Endothelial cell of umbilical vein (primary cell): ENCODE measurements around the gene TAF3. TPM values are rescaled to one million over a fixed set of nuclear protein-coding genes. Genes with fewer than 3 reads are reported as not detected.

Experiments used
- BruUV-seq: library from RNA; stranded (reverse); fragments of 400-500 nt; replicated peaks from 2 replicates; lab custom pipeline; 2021; lab: Mats Ljungman, UMichigan
- CTCF ChIA-PET: fragments of 300-600, 350-600 bp; sonication (Branson Sonifier 250); formaldehyde crosslinking; loops from one replicate; lab custom pipeline; 2021; ENCODE audit warnings: antibody characterized with exemption, inconsistent platforms; lab: Charles Lee
- POLR2A ChIA-PET: fragments of 300-600, 350-600 bp; sonication (Branson Sonifier 250); formaldehyde crosslinking; loops from one replicate; lab custom pipeline; 2021; ENCODE audit warnings: antibody characterized with exemption, inconsistent platforms; lab: Charles Lee
- DNase-seq: peaks from one replicate; pipeline ENCODE4 v3.0.0-alpha.2; 2011; ENCODE audit warnings: low read depth, low spot score
- FAIRE-seq: peaks from 2 replicates; lab custom pipeline; 2011; peaks lifted over from hg19 to GRCh38; lab: Jason Lieb, UNC
- H2AFZ ChIP-seq: 2 replicates; pipeline ENCODE4 v1.6.0; 2012; ENCODE audit warnings: low read depth, low read length, control low read depth, inconsistent platforms
- H3K27ac ChIP-seq: 2 replicates; pipeline ENCODE4 v1.5.1; 2011; ENCODE audit warnings: low read depth, mild to moderate bottlenecking, control low read depth, low read length, moderate library complexity; ENCODE audit not compliant: insufficient read depth
- H3K27me3 ChIP-seq, 2 experiments: 2 replicates each; pipeline versions ENCODE4 v1.6.0 to v1.6.1; 2011; ENCODE audit warnings: low read length in 2 of 2, mixed read lengths in 1 of 2; ENCODE audit not compliant: control insufficient read depth in 2 of 2, insufficient read depth in 2 of 2
- H3K36me3 ChIP-seq, 2 experiments: 2 replicates in 1 of 2; 3 replicates in 1 of 2; pipeline ENCODE4 v1.5.1; 2011; ENCODE audit warnings: low read length in 2 of 2, mild to moderate bottlenecking in 1 of 2, moderate library complexity in 1 of 2; ENCODE audit not compliant: control insufficient read depth in 2 of 2, insufficient read depth in 2 of 2; ENCODE audit errors: extremely low read depth in 1 of 2
- H3K4me1 ChIP-seq: 3 replicates; pipeline ENCODE4 v1.5.1; 2011; ENCODE audit warnings: mild to moderate bottlenecking, low read length; ENCODE audit not compliant: control insufficient read depth, insufficient read depth; ENCODE audit errors: extremely low read depth
- H3K4me2 ChIP-seq: 2 replicates; pipeline ENCODE4 v1.6.1; 2011; ENCODE audit warnings: low read length, control low read depth, mixed read lengths; ENCODE audit not compliant: insufficient read depth
- H3K4me3 ChIP-seq, 3 experiments: fragments of 200-600 bp in 1 of 3; sonication (generic), shearing (Covaris generic) in 1 of 3; replicated peaks in 1 of 3; 2 replicates each; pipeline ENCODE4 v1.5.1; 2011 to 2016; ENCODE audit warnings: control low read depth in 3 of 3, low read length in 3 of 3, mild to moderate bottlenecking in 2 of 3, inconsistent platforms in 1 of 3, low read depth in 1 of 3, moderate library complexity in 1 of 3; ENCODE audit not compliant: insufficient read depth in 1 of 3
- H3K79me2 ChIP-seq: 2 replicates; pipeline ENCODE4 v1.6.0; 2012; ENCODE audit warnings: low read length, inconsistent platforms; ENCODE audit not compliant: control insufficient read depth, insufficient read depth
- H3K9ac ChIP-seq: replicated peaks from 2 replicates; pipeline ENCODE3; 2011; ENCODE audit warnings: low read length, control low read depth; ENCODE audit not compliant: insufficient read depth; ENCODE audit errors: extremely low read depth
- H3K9me1 ChIP-seq: replicated peaks from 3 replicates; pipeline ENCODE4 v1.6.0; 2011; ENCODE audit warnings: mild to moderate bottlenecking, low read length; ENCODE audit not compliant: control insufficient read depth, insufficient read depth; ENCODE audit errors: extremely low read depth
- H3K9me3 ChIP-seq: replicated peaks from 2 replicates; pipeline ENCODE4 v1.5.1; 2012; ENCODE audit warnings: low read length, inconsistent platforms; ENCODE audit not compliant: control insufficient read depth, insufficient read depth
- H4K20me1 ChIP-seq: replicated peaks from 2 replicates; pipeline ENCODE3; 2011; ENCODE audit warnings: mild to moderate bottlenecking, low read length; ENCODE audit not compliant: control insufficient read depth, insufficient read depth; ENCODE audit errors: extremely low read depth
- EZH2 ChIP-seq: IDR thresholded peaks from 2 replicates; pipeline ENCODE4 v1.6.1; 2012; ENCODE audit warnings: borderline replicate concordance, low read depth, mild to moderate bottlenecking, moderate library complexity, low read length, inconsistent platforms; ENCODE audit not compliant: severe bottlenecking
- FOS ChIP-seq: IDR thresholded peaks from 2 replicates; pipeline ENCODE4 v1.6.1; 2011; ENCODE audit warnings: mild to moderate bottlenecking, low read length, moderate library complexity, borderline replicate concordance; ENCODE audit not compliant: insufficient read depth
- GATA2 ChIP-seq: IDR thresholded peaks from 2 replicates; pipeline ENCODE4 v1.7.0; 2011; ENCODE audit warnings: low read depth, mild to moderate bottlenecking, moderate library complexity, mixed read lengths, low read length; ENCODE audit not compliant: insufficient read length, insufficient read depth
- JUN ChIP-seq: IDR thresholded peaks from 2 replicates; pipeline ENCODE4 v1.6.1; 2011; ENCODE audit warnings: borderline replicate concordance, low read depth; ENCODE audit not compliant: insufficient read length, insufficient read depth
- MYC ChIP-seq: IDR thresholded peaks from one replicate; pipeline ENCODE4 v1.6.1; 2011; ENCODE audit warnings: mild to moderate bottlenecking, low read depth, low read length
- POLR2A ChIP-seq: IDR thresholded peaks from 2 replicates; pipeline ENCODE4 v1.6.1; 2012; ENCODE audit warnings: low read depth, mild to moderate bottlenecking, control low read depth, low read length
- POLR2AphosphoS5 ChIP-seq: IDR thresholded peaks from 2 replicates; pipeline ENCODE4 v1.6.1; 2012; ENCODE audit warnings: low read depth, mild to moderate bottlenecking, control low read depth, low read length, moderate library complexity; ENCODE audit not compliant: insufficient read depth
- dilution Hi-C: fragments of 300-500 bp; cut with MboI; formaldehyde crosslinking; loops from one replicate; pipeline ENCODE4 v1.15.0; 2019; ENCODE audit warnings: low sequenced_read_pairs; ENCODE audit not compliant: extremely low pct_ligation_motif_present
- intact Hi-C: fragments of 100-400 bp; cut with micrococcal nuclease; formaldehyde crosslinking; loops from one replicate; pipeline ENCODE4 v1.10.0; 2022
- polyA plus RNA-seq, 4 experiments: library from polyadenylated mRNA; depleted of rRNA in 3 of 4; stranded (reverse) in 3 of 4; unstranded in 1 of 4; fragments of >200 nt; gene quantifications; 2 replicates each; pipeline versions ENCODE4 v1.2.1 to v1.2.3, GENCODE V29; 2011 to 2012; ENCODE audit warnings: missing spikeins in 1 of 4
- total RNA-seq: library from RNA; stranded (reverse); gene quantifications from 2 replicates; pipeline ENCODE4 v1.2.3, GENCODE V29; 2021
- TF ChIP-seq, protein P1 (sequence below), 2 donors: IDR thresholded peaks; 1 replicate in 1 of 2; 2 replicates in 1 of 2; pipeline ENCODE4 v1.5.1; 2011; ENCODE audit warnings: low read length in 2 of 2, mild to moderate bottlenecking in 2 of 2, moderate library complexity in 2 of 2, control low read depth in 1 of 2, inconsistent platforms in 1 of 2, low read depth in 1 of 2; ENCODE audit not compliant: insufficient read depth in 1 of 2; ENCODE audit errors: extremely low read depth in 1 of 2
- TF ChIP-seq, protein P2 (sequence below): IDR thresholded peaks from 2 replicates; pipeline ENCODE4 v1.6.1; 2011; ENCODE audit not compliant: insufficient read depth, insufficient read length

TAF3 gene
- total and polyA plus RNA-seq, 2 donors (not counting 3 experiments of a cell fraction or from before 2014, with no cell fraction given), result 2.4 to 10.5 TPM

DNA sequence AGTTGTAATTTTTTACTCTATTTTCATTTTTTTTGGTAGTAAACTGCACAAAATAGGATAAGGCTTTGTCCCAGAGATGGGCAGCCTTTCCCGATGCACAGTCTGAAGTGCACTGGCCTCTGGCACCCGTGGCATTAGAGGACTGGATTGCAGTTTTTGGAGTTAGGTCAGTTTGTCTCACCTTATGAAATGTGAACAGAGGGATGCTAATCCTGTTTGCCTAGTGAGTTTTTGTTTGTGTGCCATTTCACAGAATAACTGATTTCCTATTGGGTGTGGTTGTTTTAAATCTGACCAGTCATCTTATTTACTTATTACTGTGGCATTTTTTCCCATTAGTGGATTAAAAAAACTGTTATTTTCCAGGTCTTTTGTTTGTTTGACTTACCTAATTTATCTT, 126.7 kb downstream of the TAF3 start:
- Histone ChIP-seq H3K4me2 (no peak overlapping the region), H3K79me2 (peaks cover 3% of the 10 kb centered on the region), H4K20me1 (no peaks in the 10 kb centered on the region), H3K9ac (no peak overlapping the region), H2AFZ (no peak overlapping the region), H3K4me1 (peaks cover 26% of the 10 kb centered on the region), H3K9me1 (no peaks in the 10 kb centered on the region), H3K27ac (no peak overlapping the region), H3K9me3 (no peaks in the 10 kb centered on the region), H3K36me3 (no peaks in the 10 kb centered on the region), H3K27me3 (no peaks in the 10 kb centered on the region), H3K4me3 (no peak overlapping the region)
- no TSS peak for BruUV-seq
- POLR2A ChIA-PET, result no interaction called here
- no peak for DNase-seq
- CTCF ChIA-PET, result no interaction called here
- FAIRE-seq, result no peak
- dilution Hi-C loops (no loop called here), intact Hi-C loops (no loop called here)
- TF ChIP-seq POLR2AphosphoS5 (no peak), MYC (no peak), POLR2A (no peak), GATA2 (no peak), EZH2 (no peak), FOS (no peak), JUN (no peak)
- TF ChIP-seq, protein P1, sequence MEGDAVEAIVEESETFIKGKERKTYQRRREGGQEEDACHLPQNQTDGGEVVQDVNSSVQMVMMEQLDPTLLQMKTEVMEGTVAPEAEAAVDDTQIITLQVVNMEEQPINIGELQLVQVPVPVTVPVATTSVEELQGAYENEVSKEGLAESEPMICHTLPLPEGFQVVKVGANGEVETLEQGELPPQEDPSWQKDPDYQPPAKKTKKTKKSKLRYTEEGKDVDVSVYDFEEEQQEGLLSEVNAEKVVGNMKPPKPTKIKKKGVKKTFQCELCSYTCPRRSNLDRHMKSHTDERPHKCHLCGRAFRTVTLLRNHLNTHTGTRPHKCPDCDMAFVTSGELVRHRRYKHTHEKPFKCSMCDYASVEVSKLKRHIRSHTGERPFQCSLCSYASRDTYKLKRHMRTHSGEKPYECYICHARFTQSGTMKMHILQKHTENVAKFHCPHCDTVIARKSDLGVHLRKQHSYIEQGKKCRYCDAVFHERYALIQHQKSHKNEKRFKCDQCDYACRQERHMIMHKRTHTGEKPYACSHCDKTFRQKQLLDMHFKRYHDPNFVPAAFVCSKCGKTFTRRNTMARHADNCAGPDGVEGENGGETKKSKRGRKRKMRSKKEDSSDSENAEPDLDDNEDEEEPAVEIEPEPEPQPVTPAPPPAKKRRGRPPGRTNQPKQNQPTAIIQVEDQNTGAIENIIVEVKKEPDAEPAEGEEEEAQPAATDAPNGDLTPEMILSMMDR (IDR thresholded peaks at IDR 0.05; ENCODE audit: extremely low read depth in 1 of 2, insufficient read depth in 1 of 2, low read depth in 1 of 2, low read length in 2 of 2), result no peak
- TF ChIP-seq, protein P2, sequence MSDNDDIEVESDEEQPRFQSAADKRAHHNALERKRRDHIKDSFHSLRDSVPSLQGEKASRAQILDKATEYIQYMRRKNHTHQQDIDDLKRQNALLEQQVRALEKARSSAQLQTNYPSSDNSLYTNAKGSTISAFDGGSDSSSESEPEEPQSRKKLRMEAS, result no peak
